GM10248 (cell line): Measurements from ENCODE around the gene ZNF23.

ENCODE experiments used
- CTCF ChIA-PET: fragments of 300-600 bp; sonication (Branson Sonifier 250); formaldehyde crosslinking; extraction: SDS; loops from one replicate; lab custom pipeline; 2021; ENCODE audit warnings: antibody characterized with exemption; lab: Yijun Ruan, JAX
- POLR2A ChIA-PET: fragments of 350-650 bp; sonication (Branson Sonifier 250); formaldehyde crosslinking; extraction: SDS; loops from one replicate; lab custom pipeline; 2020; ENCODE audit warnings: antibody characterized with exemption; lab: Yijun Ruan, JAX
- DNase-seq: peaks from one replicate; pipeline ENCODE4 v3.0.0; 2012; ENCODE audit errors: extremely low spot score
- CTCF ChIP-seq: IDR thresholded peaks from 2 replicates; pipeline ENCODE4 v1.5.1; 2012; ENCODE audit warnings: mild to moderate bottlenecking, low read depth; ENCODE audit errors: extremely low read depth, missing control alignments, control extremely low read depth

The ZNF23 gene

DNA sequence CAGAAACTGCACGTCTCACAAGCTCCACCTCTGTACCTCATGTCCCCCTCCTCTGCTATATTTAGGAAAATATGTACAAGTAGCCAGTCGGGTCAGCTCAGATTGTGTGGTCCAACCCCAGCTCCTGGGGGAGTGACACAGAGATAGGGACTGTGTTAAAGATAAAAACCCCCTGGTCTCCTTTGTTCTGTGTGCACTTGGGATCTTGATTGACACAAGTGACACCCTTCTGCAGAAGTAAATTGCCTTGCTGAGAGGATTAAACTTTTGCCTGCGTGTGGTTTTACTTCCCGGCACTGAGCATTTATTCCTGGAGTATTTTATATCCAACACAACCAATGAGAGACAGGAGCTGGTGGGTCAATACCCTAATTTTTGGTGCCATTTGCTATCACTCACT lies 57.7 kb downstream of the ZNF23 start:
- no peak for TF ChIP-seq CTCF
- DNase-seq: no peak
- ChIA-PET POLR2A (no interaction called here), CTCF (interaction anchor here (2.1 to 2.2 kb wide), 2 partner anchors 8 to 95 kb away, joined by 5 to 12 read pairs; no protein-coding TSS in a partner anchor)

GRCh38 chr16:71402674-71403073 lies 59.4 kb downstream of the ZNF23 start:
- CTCF ChIA-PET: interaction anchor here (2.1 to 2.2 kb wide), 2 partner anchors 10 to 97 kb away, joined by 5 to 12 read pairs; no protein-coding TSS in a partner anchor
- no peak for TF ChIP-seq CTCF
- POLR2A ChIA-PET: no interaction called here

DNA sequence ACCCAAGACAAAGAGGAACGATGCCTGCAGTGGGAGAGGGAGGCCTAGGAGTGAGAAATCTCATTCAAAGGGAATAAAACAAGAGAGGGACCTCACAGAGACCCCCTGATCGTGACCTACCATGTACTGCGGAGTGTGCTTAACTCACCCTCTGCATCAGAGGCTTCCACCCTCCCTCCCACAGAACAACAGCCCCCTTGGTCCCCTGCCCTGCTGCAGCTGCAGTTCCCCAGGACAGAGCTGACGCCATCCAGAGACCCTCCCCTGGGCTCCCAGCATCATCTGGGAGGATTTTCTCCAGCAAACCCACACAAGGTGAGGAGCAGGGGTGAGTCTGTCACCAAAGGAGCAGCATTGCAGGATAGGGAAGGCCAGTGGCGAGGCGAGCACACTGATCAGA lies 60.0 kb downstream of the ZNF23 start:
- no peak for TF ChIP-seq CTCF
- ChIA-PET POLR2A (no interaction called here), CTCF (interaction anchor here (1.2 kb wide), 1 partner anchor 98 kb away, joined by 3 read pairs; no protein-coding TSS in a partner anchor)
- no peak for DNase-seq

More at GRCh38 chr16:71402674-71403073, 59.4 kb downstream of the ZNF23 start:
- DNase-seq: no peak

DNA sequence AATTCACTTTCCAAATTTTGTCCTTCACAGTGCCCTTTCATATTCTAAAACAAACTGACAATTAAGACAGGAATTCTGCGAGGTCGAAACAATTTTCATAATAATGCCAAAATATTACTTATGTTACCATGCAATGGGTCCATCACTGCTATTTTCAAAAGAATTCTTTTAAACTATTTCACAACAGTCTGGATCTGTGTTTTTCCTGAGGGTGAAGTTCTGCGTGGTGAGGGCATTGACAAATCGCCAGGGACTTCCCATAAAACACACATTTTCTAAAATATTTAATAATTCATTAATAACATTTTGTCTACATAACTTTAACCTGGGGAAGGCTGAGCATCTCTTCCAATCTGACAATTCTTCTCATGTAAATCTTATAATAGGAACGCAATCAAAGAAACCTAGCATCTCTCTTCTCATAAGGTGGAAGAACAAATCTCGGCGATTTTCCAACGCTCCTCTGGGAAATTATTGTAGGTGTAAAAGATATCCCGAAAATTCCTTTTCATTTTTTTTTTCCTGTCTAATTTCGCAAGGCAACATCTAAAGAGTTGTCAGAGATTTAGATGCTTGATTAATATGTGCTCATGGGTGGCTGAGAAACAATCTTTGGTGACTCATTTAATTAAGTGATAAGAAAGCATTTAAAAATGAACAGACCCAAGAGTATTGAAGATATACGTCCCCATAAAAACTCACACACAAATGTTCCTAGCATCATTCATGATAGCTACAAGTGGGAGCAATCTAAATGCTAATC lies 62.1 kb downstream of the ZNF23 start:
- ChIA-PET CTCF (no interaction called here), POLR2A (no interaction called here)
- no peak for DNase-seq
- TF ChIP-seq CTCF: no peak
